GM23338 (cell line): ENCODE data around the gene CAMTA1. TPM values are rescaled to one million over a fixed set of nuclear protein-coding genes. Genes with fewer than 3 reads are reported as not detected.

ENCODE experiments used
- ATAC-seq: fragments of 200-7000 bp; cut with Tn5 transposase; 3 replicates; pipeline ENCODE4 v1.9.1; 2020
- DNase-seq: peaks from one replicate; pipeline ENCODE4 v3.0.0-alpha.2; 2015; ENCODE audit warnings: low spot score
- H2AFZ ChIP-seq: fragments of 200-600 bp; sonication (generic); 2 replicates; pipeline ENCODE4 v1.8.0; 2016; ENCODE audit warnings: antibody characterized with exemption, mild to moderate bottlenecking, moderate library complexity
- H3F3A ChIP-seq: fragments of 200-600 bp; sonication (generic); replicated peaks from 2 replicates; pipeline ENCODE4 v1.8.0; 2017; ENCODE audit warnings: antibody characterized with exemption, mixed run types, low read depth
- H3K27ac ChIP-seq: fragments of 200-600 bp; sonication (generic); 2 replicates; pipeline ENCODE4 v1.6.1; 2016; ENCODE audit warnings: low read depth
- H3K27me3 ChIP-seq: fragments of 200-600 bp; sonication (generic); 2 replicates; pipeline ENCODE4 v1.8.0; 2016; ENCODE audit warnings: mild to moderate bottlenecking, mixed run types, moderate library complexity; ENCODE audit not compliant: insufficient read depth
- H3K36me3 ChIP-seq: fragments of 200-600 bp; sonication (generic); 2 replicates; pipeline ENCODE4 v1.8.0; 2016; ENCODE audit warnings: mild to moderate bottlenecking; ENCODE audit not compliant: insufficient read depth
- H3K4me1 ChIP-seq: fragments of 200-600 bp; sonication (generic); 2 replicates; pipeline ENCODE4 v1.8.0; 2016; ENCODE audit warnings: mild to moderate bottlenecking, moderate library complexity; ENCODE audit not compliant: insufficient read depth
- H3K4me2 ChIP-seq: fragments of 200-600 bp; sonication (generic); 2 replicates; pipeline ENCODE4 v1.7.1; 2017; ENCODE audit warnings: mixed run types
- H3K4me3 ChIP-seq: fragments of 200-600 bp; sonication (generic); 2 replicates; pipeline ENCODE4 v1.6.1; 2016; ENCODE audit warnings: mixed run types
- H3K79me2 ChIP-seq: fragments of 200-600 bp; sonication (generic); replicated peaks from 2 replicates; pipeline ENCODE4 v1.8.0; 2017; ENCODE audit warnings: mild to moderate bottlenecking; ENCODE audit not compliant: insufficient read depth
- H3K9me2 ChIP-seq: fragments of 200-600 bp; sonication (generic); 2 replicates; pipeline ENCODE4 v1.8.0; 2017; ENCODE audit not compliant: insufficient read depth
- H4K20me1 ChIP-seq: fragments of 200-600 bp; sonication (generic); replicated peaks from 2 replicates; pipeline ENCODE4 v1.8.0; 2017; ENCODE audit warnings: mild to moderate bottlenecking; ENCODE audit not compliant: insufficient read depth
- H3K27ac Mint-ChIP-seq: 2 replicates; pipeline ENCODE4 v1.8.0; 2020; ENCODE audit warnings: inconsistent platforms, mild to moderate bottlenecking, moderate library complexity, mixed read lengths
- H3K27me3 Mint-ChIP-seq: 3 replicates; pipeline ENCODE4 v1.8.0; 2022; ENCODE audit warnings: low read depth, mild to moderate bottlenecking, moderate library complexity, mixed read lengths, inconsistent platforms; ENCODE audit not compliant: insufficient read depth, poor library complexity
- H3K36me3 Mint-ChIP-seq: 3 replicates; pipeline ENCODE4 v1.8.0; 2021; ENCODE audit warnings: low read depth, mild to moderate bottlenecking, inconsistent platforms, moderate library complexity, mixed read lengths
- H3K4me1 Mint-ChIP-seq: 3 replicates; pipeline ENCODE4 v1.8.0; 2020; ENCODE audit warnings: mild to moderate bottlenecking, inconsistent platforms, mixed read lengths
- H3K4me3 Mint-ChIP-seq: 3 replicates; pipeline ENCODE4 v1.8.0; 2021; ENCODE audit warnings: moderate library complexity, mild to moderate bottlenecking, inconsistent platforms, mixed read lengths
- H3K9me3 Mint-ChIP-seq: 3 replicates; pipeline ENCODE4 v1.8.0; 2020; ENCODE audit warnings: moderate library complexity, mild to moderate bottlenecking, inconsistent platforms, mixed read lengths
- CREB1 ChIP-seq: fragments of 250-450 bp; sonication (Bioruptor Pico); IDR thresholded peaks from 2 replicates; pipeline ENCODE4 v1.5.0; 2020; ENCODE audit warnings: low read depth, mild to moderate bottlenecking, moderate library complexity
- JUNB ChIP-seq: IDR thresholded peaks from one replicate; pipeline ENCODE4 v1.6.1; 2016; ENCODE audit warnings: antibody characterized with exemption; ENCODE audit not compliant: unreplicated experiment
- NANOG ChIP-seq: IDR thresholded peaks from 2 replicates; pipeline ENCODE4 v1.6.1; 2016; ENCODE audit warnings: antibody characterized with exemption, borderline replicate concordance
- POLR2AphosphoS5 ChIP-seq: IDR thresholded peaks from 2 replicates; pipeline ENCODE4 v1.6.1; 2016; ENCODE audit warnings: antibody characterized with exemption, low read depth
- STAT1 ChIP-seq: IDR thresholded peaks from one replicate; pipeline ENCODE4 v1.6.1; 2016; ENCODE audit warnings: antibody characterized with exemption; ENCODE audit not compliant: unreplicated experiment
- ZNF114 ChIP-seq: fragments of 250-450 bp; sonication (Bioruptor Pico); IDR thresholded peaks from 2 replicates; pipeline ENCODE4 v1.5.0; 2020; ENCODE audit warnings: mild to moderate bottlenecking, moderate library complexity
- ZNF331 ChIP-seq: fragments of 250-450 bp; sonication (Bioruptor Pico); IDR thresholded peaks from 2 replicates; pipeline ENCODE4 v1.5.0; 2020; ENCODE audit warnings: low read depth, mild to moderate bottlenecking, moderate library complexity
- polyA plus RNA-seq: library from polyadenylated mRNA; unstranded; fragments of >200 nt; fragmentation: Nextera tagmentation; extraction: Ambion mirVana; gene quantifications from 2 replicates; pipeline ENCODE4 v1.2.1, GENCODE V29; 2016
- total RNA-seq: library from RNA; depleted of rRNA; stranded (reverse); fragments of >200 nt; shearing (Covaris generic); gene quantifications from 2 replicates; pipeline ENCODE4 v1.2.3, GENCODE V29; 2014
- TF ChIP-seq, protein P1 (sequence below): IDR thresholded peaks from one replicate; pipeline ENCODE4 v1.6.1; 2018; ENCODE audit warnings: antibody characterized with exemption; ENCODE audit not compliant: unreplicated experiment
- TF ChIP-seq, protein P2 (sequence below), 2 experiments: fragments of 200-600 bp in 1 of 2; sonication (generic) in 1 of 2; conservative IDR thresholded peaks; 2 replicates each; pipeline versions ENCODE4 v1.5.1 to v1.6.1; 2016 to 2017; ENCODE audit warnings: antibody characterized with exemption in 2 of 2, low read depth in 2 of 2, mild to moderate bottlenecking in 2 of 2, moderate library complexity in 1 of 2
- TF ChIP-seq, protein P3 (sequence below): IDR thresholded peaks from 2 replicates; pipeline ENCODE4 v1.6.1; 2016; ENCODE audit warnings: antibody characterized with exemption
- TF ChIP-seq, protein P4 (sequence below): fragments of 250-450 bp; sonication (Bioruptor Pico); IDR thresholded peaks from 2 replicates; pipeline ENCODE4 v1.5.0; 2020; ENCODE audit warnings: mild to moderate bottlenecking, moderate library complexity

CAMTA1 gene
- total and polyA plus RNA-seq, 2 experiments from 2014 or later = 115 to 519 TPM

DNA sequence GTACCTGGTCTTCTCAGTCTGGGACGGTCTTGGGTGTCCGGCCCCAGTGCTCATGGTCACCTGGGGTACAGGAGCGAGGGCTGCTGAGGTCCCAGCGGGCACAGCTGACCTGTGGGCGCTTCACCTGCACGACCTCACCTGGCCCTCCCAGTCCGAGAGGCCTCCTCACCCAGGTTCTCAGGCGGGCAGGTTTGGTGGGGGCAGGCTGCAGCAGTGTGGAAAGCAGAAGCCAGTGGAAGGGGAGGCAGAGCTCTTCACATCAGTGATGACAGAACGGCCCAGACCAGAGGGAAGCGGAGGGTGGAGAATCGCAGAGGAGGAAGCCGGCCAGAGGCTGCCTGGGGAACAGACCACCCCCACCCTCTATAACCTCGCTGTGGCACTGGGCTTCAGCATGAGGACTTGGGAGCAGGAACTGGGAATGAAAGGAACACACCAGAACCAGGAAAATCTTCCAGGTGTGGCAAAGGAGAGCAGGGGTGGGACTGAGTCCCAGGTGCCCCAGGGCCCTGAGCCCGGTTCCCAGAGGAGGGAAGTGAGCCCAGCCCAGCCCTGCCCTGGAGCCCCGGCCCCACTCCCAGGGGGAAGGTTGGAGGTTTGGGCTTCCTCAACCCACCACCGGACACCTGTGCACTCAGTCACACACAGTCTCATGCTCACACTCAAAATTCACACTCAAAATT, 720.7 kb downstream of the CAMTA1 start (continued):
- TF ChIP-seq POLR2AphosphoS5 (no peak), ZNF331 (no peak), NANOG (no peak), STAT1 (no peak), JUNB (no peak)
- TF ChIP-seq, protein P1, sequence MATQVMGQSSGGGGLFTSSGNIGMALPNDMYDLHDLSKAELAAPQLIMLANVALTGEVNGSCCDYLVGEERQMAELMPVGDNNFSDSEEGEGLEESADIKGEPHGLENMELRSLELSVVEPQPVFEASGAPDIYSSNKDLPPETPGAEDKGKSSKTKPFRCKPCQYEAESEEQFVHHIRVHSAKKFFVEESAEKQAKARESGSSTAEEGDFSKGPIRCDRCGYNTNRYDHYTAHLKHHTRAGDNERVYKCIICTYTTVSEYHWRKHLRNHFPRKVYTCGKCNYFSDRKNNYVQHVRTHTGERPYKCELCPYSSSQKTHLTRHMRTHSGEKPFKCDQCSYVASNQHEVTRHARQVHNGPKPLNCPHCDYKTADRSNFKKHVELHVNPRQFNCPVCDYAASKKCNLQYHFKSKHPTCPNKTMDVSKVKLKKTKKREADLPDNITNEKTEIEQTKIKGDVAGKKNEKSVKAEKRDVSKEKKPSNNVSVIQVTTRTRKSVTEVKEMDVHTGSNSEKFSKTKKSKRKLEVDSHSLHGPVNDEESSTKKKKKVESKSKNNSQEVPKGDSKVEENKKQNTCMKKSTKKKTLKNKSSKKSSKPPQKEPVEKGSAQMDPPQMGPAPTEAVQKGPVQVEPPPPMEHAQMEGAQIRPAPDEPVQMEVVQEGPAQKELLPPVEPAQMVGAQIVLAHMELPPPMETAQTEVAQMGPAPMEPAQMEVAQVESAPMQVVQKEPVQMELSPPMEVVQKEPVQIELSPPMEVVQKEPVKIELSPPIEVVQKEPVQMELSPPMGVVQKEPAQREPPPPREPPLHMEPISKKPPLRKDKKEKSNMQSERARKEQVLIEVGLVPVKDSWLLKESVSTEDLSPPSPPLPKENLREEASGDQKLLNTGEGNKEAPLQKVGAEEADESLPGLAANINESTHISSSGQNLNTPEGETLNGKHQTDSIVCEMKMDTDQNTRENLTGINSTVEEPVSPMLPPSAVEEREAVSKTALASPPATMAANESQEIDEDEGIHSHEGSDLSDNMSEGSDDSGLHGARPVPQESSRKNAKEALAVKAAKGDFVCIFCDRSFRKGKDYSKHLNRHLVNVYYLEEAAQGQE = no peak
- TF ChIP-seq, protein P2, sequence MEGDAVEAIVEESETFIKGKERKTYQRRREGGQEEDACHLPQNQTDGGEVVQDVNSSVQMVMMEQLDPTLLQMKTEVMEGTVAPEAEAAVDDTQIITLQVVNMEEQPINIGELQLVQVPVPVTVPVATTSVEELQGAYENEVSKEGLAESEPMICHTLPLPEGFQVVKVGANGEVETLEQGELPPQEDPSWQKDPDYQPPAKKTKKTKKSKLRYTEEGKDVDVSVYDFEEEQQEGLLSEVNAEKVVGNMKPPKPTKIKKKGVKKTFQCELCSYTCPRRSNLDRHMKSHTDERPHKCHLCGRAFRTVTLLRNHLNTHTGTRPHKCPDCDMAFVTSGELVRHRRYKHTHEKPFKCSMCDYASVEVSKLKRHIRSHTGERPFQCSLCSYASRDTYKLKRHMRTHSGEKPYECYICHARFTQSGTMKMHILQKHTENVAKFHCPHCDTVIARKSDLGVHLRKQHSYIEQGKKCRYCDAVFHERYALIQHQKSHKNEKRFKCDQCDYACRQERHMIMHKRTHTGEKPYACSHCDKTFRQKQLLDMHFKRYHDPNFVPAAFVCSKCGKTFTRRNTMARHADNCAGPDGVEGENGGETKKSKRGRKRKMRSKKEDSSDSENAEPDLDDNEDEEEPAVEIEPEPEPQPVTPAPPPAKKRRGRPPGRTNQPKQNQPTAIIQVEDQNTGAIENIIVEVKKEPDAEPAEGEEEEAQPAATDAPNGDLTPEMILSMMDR (conservative IDR thresholded peaks at IDR 0.05; ENCODE audit: low read depth in 2 of 2) = no peak
- TF ChIP-seq, protein P3, sequence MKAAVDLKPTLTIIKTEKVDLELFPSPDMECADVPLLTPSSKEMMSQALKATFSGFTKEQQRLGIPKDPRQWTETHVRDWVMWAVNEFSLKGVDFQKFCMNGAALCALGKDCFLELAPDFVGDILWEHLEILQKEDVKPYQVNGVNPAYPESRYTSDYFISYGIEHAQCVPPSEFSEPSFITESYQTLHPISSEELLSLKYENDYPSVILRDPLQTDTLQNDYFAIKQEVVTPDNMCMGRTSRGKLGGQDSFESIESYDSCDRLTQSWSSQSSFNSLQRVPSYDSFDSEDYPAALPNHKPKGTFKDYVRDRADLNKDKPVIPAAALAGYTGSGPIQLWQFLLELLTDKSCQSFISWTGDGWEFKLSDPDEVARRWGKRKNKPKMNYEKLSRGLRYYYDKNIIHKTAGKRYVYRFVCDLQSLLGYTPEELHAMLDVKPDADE = no peak

DNA sequence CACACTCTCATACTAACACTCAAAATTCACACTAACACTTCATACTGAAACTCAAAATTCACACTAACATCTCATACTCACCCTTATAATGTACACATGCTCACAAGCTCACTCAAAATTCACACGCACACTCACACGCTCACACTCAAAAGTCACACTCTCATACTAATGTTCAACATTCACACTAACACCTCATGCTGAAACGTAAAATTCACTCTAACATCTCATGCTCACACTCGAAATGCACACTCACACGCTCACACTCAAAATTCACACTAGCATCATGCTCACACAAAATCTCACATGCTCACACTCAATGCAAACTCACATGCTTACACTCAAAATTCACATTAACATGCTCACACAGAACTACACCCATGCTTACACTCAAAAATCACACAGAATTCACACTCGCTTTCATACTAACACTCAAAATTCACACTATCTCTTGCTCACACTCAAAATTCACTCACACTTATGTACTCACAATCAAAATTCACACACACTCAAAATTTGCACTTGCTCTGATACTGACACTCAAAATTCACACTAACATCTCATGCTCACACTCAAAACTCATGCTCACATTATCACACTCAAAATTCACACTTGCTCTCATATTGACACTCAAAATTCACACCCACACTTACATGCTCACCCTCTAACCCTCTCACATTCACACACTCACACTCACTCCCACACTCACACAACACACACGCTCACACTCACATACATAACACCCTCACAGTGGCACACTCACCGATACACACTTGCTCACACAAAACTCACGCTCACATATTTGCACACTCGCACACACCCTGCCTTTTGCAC, 721.4 kb downstream of the CAMTA1 start:
- ATAC-seq = no peak
- H3K4me3 Mint-ChIP-seq = no peak overlapping the region
- TF ChIP-seq CREB1 (CRISPR knock-in tag) = no peak
- TF ChIP-seq JUNB = no peak
- TF ChIP-seq ZNF114 (CRISPR knock-in tag) = no peak
- TF ChIP-seq, protein P4, sequence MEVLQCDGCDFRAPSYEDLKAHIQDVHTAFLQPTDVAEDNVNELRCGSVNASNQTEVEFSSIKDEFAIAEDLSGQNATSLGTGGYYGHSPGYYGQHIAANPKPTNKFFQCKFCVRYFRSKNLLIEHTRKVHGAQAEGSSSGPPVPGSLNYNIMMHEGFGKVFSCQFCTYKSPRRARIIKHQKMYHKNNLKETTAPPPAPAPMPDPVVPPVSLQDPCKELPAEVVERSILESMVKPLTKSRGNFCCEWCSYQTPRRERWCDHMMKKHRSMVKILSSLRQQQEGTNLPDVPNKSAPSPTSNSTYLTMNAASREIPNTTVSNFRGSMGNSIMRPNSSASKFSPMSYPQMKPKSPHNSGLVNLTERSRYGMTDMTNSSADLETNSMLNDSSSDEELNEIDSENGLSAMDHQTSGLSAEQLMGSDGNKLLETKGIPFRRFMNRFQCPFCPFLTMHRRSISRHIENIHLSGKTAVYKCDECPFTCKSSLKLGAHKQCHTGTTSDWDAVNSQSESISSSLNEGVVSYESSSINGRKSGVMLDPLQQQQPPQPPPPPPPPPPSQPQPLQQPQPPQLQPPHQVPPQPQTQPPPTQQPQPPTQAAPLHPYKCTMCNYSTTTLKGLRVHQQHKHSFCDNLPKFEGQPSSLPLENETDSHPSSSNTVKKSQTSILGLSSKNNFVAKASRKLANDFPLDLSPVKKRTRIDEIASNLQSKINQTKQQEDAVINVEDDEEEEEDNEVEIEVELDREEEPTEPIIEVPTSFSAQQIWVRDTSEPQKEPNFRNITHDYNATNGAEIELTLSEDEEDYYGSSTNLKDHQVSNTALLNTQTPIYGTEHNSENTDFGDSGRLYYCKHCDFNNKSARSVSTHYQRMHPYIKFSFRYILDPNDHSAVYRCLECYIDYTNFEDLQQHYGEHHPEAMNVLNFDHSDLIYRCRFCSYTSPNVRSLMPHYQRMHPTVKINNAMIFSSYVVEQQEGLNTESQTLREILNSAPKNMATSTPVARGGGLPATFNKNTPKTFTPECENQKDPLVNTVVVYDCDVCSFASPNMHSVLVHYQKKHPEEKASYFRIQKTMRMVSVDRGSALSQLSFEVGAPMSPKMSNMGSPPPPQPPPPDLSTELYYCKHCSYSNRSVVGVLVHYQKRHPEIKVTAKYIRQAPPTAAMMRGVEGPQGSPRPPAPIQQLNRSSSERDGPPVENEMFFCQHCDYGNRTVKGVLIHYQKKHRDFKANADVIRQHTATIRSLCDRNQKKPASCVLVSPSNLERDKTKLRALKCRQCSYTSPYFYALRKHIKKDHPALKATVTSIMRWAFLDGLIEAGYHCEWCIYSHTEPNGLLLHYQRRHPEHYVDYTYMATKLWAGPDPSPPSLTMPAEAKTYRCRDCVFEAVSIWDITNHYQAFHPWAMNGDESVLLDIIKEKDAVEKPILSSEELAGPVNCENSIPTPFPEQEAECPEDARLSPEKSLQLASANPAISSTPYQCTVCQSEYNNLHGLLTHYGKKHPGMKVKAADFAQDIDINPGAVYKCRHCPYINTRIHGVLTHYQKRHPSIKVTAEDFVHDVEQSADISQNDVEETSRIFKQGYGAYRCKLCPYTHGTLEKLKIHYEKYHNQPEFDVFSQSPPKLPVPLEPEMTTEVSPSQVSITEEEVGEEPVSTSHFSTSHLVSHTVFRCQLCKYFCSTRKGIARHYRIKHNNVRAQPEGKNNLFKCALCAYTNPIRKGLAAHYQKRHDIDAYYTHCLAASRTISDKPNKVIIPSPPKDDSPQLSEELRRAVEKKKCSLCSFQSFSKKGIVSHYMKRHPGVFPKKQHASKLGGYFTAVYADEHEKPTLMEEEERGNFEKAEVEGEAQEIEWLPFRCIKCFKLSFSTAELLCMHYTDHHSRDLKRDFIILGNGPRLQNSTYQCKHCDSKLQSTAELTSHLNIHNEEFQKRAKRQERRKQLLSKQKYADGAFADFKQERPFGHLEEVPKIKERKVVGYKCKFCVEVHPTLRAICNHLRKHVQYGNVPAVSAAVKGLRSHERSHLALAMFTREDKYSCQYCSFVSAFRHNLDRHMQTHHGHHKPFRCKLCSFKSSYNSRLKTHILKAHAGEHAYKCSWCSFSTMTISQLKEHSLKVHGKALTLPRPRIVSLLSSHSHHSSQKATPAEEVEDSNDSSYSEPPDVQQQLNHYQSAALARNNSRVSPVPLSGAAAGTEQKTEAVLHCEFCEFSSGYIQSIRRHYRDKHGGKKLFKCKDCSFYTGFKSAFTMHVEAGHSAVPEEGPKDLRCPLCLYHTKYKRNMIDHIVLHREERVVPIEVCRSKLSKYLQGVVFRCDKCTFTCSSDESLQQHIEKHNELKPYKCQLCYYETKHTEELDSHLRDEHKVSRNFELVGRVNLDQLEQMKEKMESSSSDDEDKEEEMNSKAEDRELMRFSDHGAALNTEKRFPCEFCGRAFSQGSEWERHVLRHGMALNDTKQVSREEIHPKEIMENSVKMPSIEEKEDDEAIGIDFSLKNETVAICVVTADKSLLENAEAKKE (CRISPR knock-in tag) = no peak

More for the DNA sequence above, 721.4 kb downstream of the CAMTA1 start:
- no peaks in the 10 kb centered on the region for H3K4me1 ChIP-seq
- Mint-ChIP-seq H3K36me3 (no peaks in the 10 kb centered on the region), H3K27me3 (peaks cover 2% of the 10 kb centered on the region), H3K9me3 (no peaks in the 10 kb centered on the region), H3K4me1 (no peaks in the 10 kb centered on the region; the same call in 2 of the 3 replicates), H3K27ac (no peak overlapping the region)
- H3K9me2 ChIP-seq = peaks cover 4% of the 10 kb centered on the region; the same call in 1 of the 2 replicates
- no peaks in the 10 kb centered on the region for H3F3A ChIP-seq
- no peak overlapping the region for H2AFZ ChIP-seq
- no peak for DNase-seq
- H3K4me3 ChIP-seq = no peak overlapping the region
- H3K36me3 ChIP-seq = no peaks in the 10 kb centered on the region
- no peaks in the 10 kb centered on the region for H3K27me3 ChIP-seq
- H3K4me2 ChIP-seq = no peak overlapping the region
- no peak overlapping the region for H3K27ac ChIP-seq
- H3K79me2 ChIP-seq = no peaks in the 10 kb centered on the region
- H4K20me1 ChIP-seq = no peaks in the 10 kb centered on the region
